WTC11 (cell line): ENCODE data around the gene OSBPL10. TPM values are rescaled to one million over a fixed set of nuclear protein-coding genes. Genes with fewer than 3 reads are reported as not detected.

Experiments used
- ATAC-seq: fragments of 200-7000 bp; cut with Tn5 transposase; 2 replicates; pipeline ENCODE4 v1.10.0; 2021; ENCODE audit warnings: mild to moderate bottlenecking, moderate library complexity
- CTCF ChIA-PET: fragments of 300-600 bp; sonication (Branson Sonifier 250); formaldehyde crosslinking; loops from one replicate; lab custom pipeline; 2021; ENCODE audit warnings: antibody characterized with exemption; lab: Charles Lee
- POLR2A ChIA-PET: fragments of 350-600 bp; sonication (Branson Sonifier 250); formaldehyde crosslinking; loops from one replicate; lab custom pipeline; 2021; ENCODE audit warnings: antibody characterized with exemption; lab: Charles Lee
- DNase-seq: peaks from one replicate; pipeline ENCODE4 v3.0.0; 2021; ENCODE audit warnings: low spot score
- H3K27ac Mint-ChIP-seq: 2 replicates; pipeline ENCODE4 v1.8.0; 2021; ENCODE audit warnings: mixed read lengths
- H3K27me3 Mint-ChIP-seq: 2 replicates; pipeline ENCODE4 v1.8.0; 2021; ENCODE audit warnings: low read depth, mild to moderate bottlenecking, moderate library complexity, mixed read lengths
- H3K36me3 Mint-ChIP-seq: 2 replicates; pipeline ENCODE4 v1.8.0; 2021; ENCODE audit warnings: mixed read lengths
- H3K4me1 Mint-ChIP-seq: 2 replicates; pipeline ENCODE4 v1.8.0; 2022; ENCODE audit warnings: mixed read lengths
- H3K4me3 Mint-ChIP-seq: 2 replicates; pipeline ENCODE4 v1.8.0; 2021; ENCODE audit warnings: mild to moderate bottlenecking, moderate library complexity, mixed read lengths
- H3K9me3 Mint-ChIP-seq: 2 replicates; pipeline ENCODE4 v1.8.0; 2021; ENCODE audit warnings: mixed read lengths
- CBFB ChIP-seq: sonication (generic); formaldehyde crosslinking; IDR thresholded peaks from 2 replicates; pipeline ENCODE4 v1.8.1; 2022; ENCODE audit warnings: mild to moderate bottlenecking, low read depth, missing genetic modification reagents
- CREB1 ChIP-seq: sonication (generic); formaldehyde crosslinking; IDR thresholded peaks from 2 replicates; pipeline ENCODE4 v1.8.0; 2023; ENCODE audit warnings: mild to moderate bottlenecking, missing genetic modification reagents
- HMGA2 ChIP-seq: fragments of 250-450 bp; sonication (Bioruptor Pico); IDR thresholded peaks from 2 replicates; pipeline ENCODE4 v1.4.0; 2021; ENCODE audit warnings: mild to moderate bottlenecking, moderate library complexity
- JAZF1 ChIP-seq: fragments of 250-450 bp; sonication (Bioruptor Pico); IDR thresholded peaks from 2 replicates; pipeline ENCODE4 v1.9.0; 2021; ENCODE audit warnings: moderate library complexity, mild to moderate bottlenecking, inconsistent platforms
- MXD4 ChIP-seq: fragments of 250-450 bp; sonication (Bioruptor Pico); IDR thresholded peaks from 2 replicates; pipeline ENCODE4 v1.8.0; 2021; ENCODE audit warnings: mild to moderate bottlenecking, moderate library complexity, borderline replicate concordance
- NFATC4 ChIP-seq: fragments of 250-450 bp; sonication (Bioruptor Pico); IDR thresholded peaks from 2 replicates; pipeline ENCODE4 v1.9.0; 2021; ENCODE audit warnings: mild to moderate bottlenecking
- NR2C2 ChIP-seq: sonication (generic); formaldehyde crosslinking; IDR thresholded peaks from 2 replicates; pipeline ENCODE4 v1.8.0; 2022; ENCODE audit warnings: mild to moderate bottlenecking, missing genetic modification reagents
- NR3C1 ChIP-seq: sonication (generic); formaldehyde crosslinking; conservative IDR thresholded peaks from 2 replicates; pipeline ENCODE4 v1.8.1; 2023; ENCODE audit warnings: low read depth, mild to moderate bottlenecking, missing genetic modification reagents
- PRRX2 ChIP-seq: fragments of 250-450 bp; sonication (Bioruptor Pico); IDR thresholded peaks from 2 replicates; pipeline ENCODE4 v1.8.0; 2021; ENCODE audit warnings: mild to moderate bottlenecking
- RORB ChIP-seq: fragments of 250-450 bp; sonication (Bioruptor Pico); IDR thresholded peaks from 2 replicates; pipeline ENCODE4 v1.9.0; 2021; ENCODE audit warnings: mild to moderate bottlenecking
- SOX15 ChIP-seq: fragments of 250-450 bp; sonication (Bioruptor Pico); IDR thresholded peaks from 2 replicates; pipeline ENCODE4 v1.9.0; 2021; ENCODE audit warnings: mild to moderate bottlenecking
- TEAD1 ChIP-seq: sonication (generic); formaldehyde crosslinking; IDR thresholded peaks from 2 replicates; pipeline ENCODE4 v1.8.0; 2022; ENCODE audit warnings: mild to moderate bottlenecking, missing genetic modification reagents
- TP53 ChIP-seq: sonication (generic); formaldehyde crosslinking; IDR thresholded peaks from 2 replicates; pipeline ENCODE4 v1.8.1; 2023; ENCODE audit warnings: mild to moderate bottlenecking, missing genetic modification reagents
- ZNF138 ChIP-seq: sonication (generic); formaldehyde crosslinking; conservative IDR thresholded peaks from 2 replicates; pipeline ENCODE4 v1.8.1; 2022; ENCODE audit warnings: mild to moderate bottlenecking, moderate library complexity, missing genetic modification reagents
- ZNF232 ChIP-seq: sonication (generic); formaldehyde crosslinking; IDR thresholded peaks from 2 replicates; pipeline ENCODE4 v1.8.0; 2022; ENCODE audit warnings: mild to moderate bottlenecking, missing genetic modification reagents
- ZNF263 ChIP-seq: sonication (generic); formaldehyde crosslinking; IDR thresholded peaks from 2 replicates; pipeline ENCODE4 v1.8.1; 2022; ENCODE audit warnings: low read depth, mild to moderate bottlenecking, moderate library complexity, missing genetic modification reagents
- ZNF396 ChIP-seq: fragments of 250-450 bp; sonication (Bioruptor Pico); IDR thresholded peaks from 2 replicates; pipeline ENCODE4 v1.8.0; 2021; ENCODE audit warnings: mild to moderate bottlenecking, moderate library complexity, borderline replicate concordance
- ZNF423 ChIP-seq: fragments of 250-450 bp; sonication (Bioruptor Pico); IDR thresholded peaks from 2 replicates; pipeline ENCODE4 v2.1.2; 2022; ENCODE audit warnings: mild to moderate bottlenecking, moderate library complexity
- ZNF671 ChIP-seq: fragments of 250-450 bp; sonication (Bioruptor Pico); IDR thresholded peaks from 2 replicates; pipeline ENCODE4 v1.8.0; 2021; ENCODE audit warnings: mild to moderate bottlenecking
- total RNA-seq: library from RNA; stranded (reverse); gene quantifications from 3 replicates; pipeline ENCODE4 v1.2.3, GENCODE V29; 2021
- TF ChIP-seq, protein P1 (sequence below): fragments of 250-450 bp; sonication (Bioruptor Pico); IDR thresholded peaks from 2 replicates; pipeline ENCODE4 v2.1.2; 2022; ENCODE audit warnings: mild to moderate bottlenecking, moderate library complexity
- TF ChIP-seq, protein P2 (sequence below): fragments of 250-450 bp; sonication (Bioruptor Pico); IDR thresholded peaks from 2 replicates; pipeline ENCODE4 v1.9.0; 2021; ENCODE audit warnings: mild to moderate bottlenecking
- TF ChIP-seq, protein P3 (sequence below): sonication (generic); formaldehyde crosslinking; IDR thresholded peaks from 2 replicates; pipeline ENCODE4 v1.8.1; 2022; ENCODE audit warnings: low read depth, missing genetic modification reagents, borderline replicate concordance
- TF ChIP-seq, protein P4 (sequence below): sonication (generic); formaldehyde crosslinking; IDR thresholded peaks from 2 replicates; pipeline ENCODE4 v1.8.1; 2023; ENCODE audit warnings: mild to moderate bottlenecking, missing genetic modification reagents, moderate library complexity
- TF ChIP-seq, protein P5 (sequence below): sonication (generic); formaldehyde crosslinking; IDR thresholded peaks from 2 replicates; pipeline ENCODE4 v1.8.0; 2022; ENCODE audit warnings: mild to moderate bottlenecking, missing genetic modification reagents
- TF ChIP-seq, protein P6 (sequence below): sonication (generic); formaldehyde crosslinking; IDR thresholded peaks from 2 replicates; pipeline ENCODE4 v1.8.0; 2022; ENCODE audit warnings: mild to moderate bottlenecking, missing genetic modification reagents
- TF ChIP-seq, protein P7 (sequence below): sonication (generic); formaldehyde crosslinking; IDR thresholded peaks from 2 replicates; pipeline ENCODE4 v1.8.0; 2023; ENCODE audit warnings: mild to moderate bottlenecking, missing genetic modification reagents
- TF ChIP-seq, protein P8 (sequence below): sonication (generic); formaldehyde crosslinking; IDR thresholded peaks from 2 replicates; pipeline ENCODE4 v1.8.0; 2022; ENCODE audit warnings: mild to moderate bottlenecking, missing genetic modification reagents

Gene OSBPL10
- total RNA-seq, 1 experiment from 2014 or later, result 84.1 TPM

DNA sequence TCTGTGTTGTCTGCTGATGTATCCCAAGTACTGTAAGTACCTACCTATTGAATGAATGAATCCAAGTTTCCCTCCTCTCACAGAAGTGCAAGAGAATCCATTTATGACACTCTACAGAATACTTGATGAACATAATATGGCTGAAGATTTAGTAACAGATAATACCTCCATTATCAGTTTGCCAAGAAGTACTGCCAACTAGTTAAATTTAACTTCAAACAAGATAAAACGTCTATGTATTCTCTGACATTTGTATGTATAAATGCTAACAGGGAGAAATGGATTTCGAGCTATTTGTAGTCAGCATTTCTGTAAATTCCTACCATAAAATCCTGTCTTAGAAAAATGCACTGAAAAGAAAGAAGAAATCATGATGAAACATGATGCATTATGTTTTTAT, 230.7 kb downstream of the OSBPL10 start:
- H3K4me3 Mint-ChIP-seq, result no peak overlapping the region
- CTCF ChIA-PET, result no interaction called here
- TF ChIP-seq ZNF232 (CRISPR knock-in tag) (no peak), SOX15 (CRISPR knock-in tag) (no peak), ZNF671 (no peak), CREB1 (no peak), CBFB (no peak), JAZF1 (CRISPR knock-in tag) (no peak), HMGA2 (CRISPR knock-in tag) (no peak)
- TF ChIP-seq, protein P1, sequence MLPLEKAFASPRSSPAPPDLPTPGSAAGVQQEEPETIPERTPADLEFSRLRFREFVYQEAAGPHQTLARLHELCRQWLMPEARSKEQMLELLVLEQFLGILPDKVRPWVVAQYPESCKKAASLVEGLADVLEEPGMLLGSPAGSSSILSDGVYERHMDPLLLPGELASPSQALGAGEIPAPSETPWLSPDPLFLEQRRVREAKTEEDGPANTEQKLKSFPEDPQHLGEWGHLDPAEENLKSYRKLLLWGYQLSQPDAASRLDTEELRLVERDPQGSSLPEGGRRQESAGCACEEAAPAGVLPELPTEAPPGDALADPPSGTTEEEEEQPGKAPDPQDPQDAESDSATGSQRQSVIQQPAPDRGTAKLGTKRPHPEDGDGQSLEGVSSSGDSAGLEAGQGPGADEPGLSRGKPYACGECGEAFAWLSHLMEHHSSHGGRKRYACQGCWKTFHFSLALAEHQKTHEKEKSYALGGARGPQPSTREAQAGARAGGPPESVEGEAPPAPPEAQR (CRISPR knock-in tag), result no peak
- TF ChIP-seq, protein P2, sequence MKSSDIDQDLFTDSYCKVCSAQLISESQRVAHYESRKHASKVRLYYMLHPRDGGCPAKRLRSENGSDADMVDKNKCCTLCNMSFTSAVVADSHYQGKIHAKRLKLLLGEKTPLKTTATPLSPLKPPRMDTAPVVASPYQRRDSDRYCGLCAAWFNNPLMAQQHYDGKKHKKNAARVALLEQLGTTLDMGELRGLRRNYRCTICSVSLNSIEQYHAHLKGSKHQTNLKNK (CRISPR knock-in tag), result no peak
- TF ChIP-seq, protein P3, sequence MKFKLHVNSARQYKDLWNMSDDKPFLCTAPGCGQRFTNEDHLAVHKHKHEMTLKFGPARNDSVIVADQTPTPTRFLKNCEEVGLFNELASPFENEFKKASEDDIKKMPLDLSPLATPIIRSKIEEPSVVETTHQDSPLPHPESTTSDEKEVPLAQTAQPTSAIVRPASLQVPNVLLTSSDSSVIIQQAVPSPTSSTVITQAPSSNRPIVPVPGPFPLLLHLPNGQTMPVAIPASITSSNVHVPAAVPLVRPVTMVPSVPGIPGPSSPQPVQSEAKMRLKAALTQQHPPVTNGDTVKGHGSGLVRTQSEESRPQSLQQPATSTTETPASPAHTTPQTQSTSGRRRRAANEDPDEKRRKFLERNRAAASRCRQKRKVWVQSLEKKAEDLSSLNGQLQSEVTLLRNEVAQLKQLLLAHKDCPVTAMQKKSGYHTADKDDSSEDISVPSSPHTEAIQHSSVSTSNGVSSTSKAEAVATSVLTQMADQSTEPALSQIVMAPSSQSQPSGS (CRISPR knock-in tag), result no peak

DNA sequence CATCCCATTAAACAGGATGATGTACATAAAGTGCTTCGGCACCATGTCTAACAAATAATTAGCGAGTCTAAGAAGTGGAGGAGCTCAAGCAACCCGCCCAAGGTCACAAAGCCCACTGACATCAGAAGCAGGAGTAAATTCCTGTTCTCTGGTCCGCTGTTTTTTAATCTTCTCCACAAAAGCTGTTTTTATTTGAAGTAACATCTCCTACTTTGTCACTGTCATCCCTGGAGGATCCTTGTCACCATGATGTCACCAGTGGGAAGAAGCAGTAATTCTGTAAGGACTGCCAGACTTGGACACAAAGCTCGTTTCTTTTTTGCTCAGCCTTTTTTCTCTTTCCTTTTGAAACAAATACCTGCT, 232.1 kb downstream of the OSBPL10 start:
- DNase-seq, result no peak
- ChIA-PET CTCF (interaction anchor here (1.1 kb wide), 1 partner anchor 24 kb away, joined by 3 read pairs; no protein-coding TSS in a partner anchor), POLR2A (no interaction called here)
- Mint-ChIP-seq H3K9me3 (no peaks in the 10 kb centered on the region), H3K27me3 (no peaks in the 10 kb centered on the region), H3K27ac (no peak overlapping the region; the same call in 1 of the 2 replicates), H3K4me3 (no peak overlapping the region), H3K4me1 (peaks cover 18% of the 10 kb centered on the region), H3K36me3 (peaks cover 7% of the 10 kb centered on the region; the same call in 1 of the 2 replicates)
- TF ChIP-seq TEAD1 (CRISPR knock-in tag) (no peak), TP53 (CRISPR knock-in tag) (no peak), ZNF396 (CRISPR knock-in tag) (no peak), ZNF138 (CRISPR knock-in tag) (no peak), PRRX2 (no peak), ZNF263 (CRISPR knock-in tag) (no peak), NR2C2 (CRISPR knock-in tag) (no peak), ZNF423 (CRISPR knock-in tag) (no peak), NR3C1 (CRISPR knock-in tag) (no peak), MXD4 (no peak), NFATC4 (no peak), RORB (CRISPR knock-in tag) (no peak)
- TF ChIP-seq, protein P4, sequence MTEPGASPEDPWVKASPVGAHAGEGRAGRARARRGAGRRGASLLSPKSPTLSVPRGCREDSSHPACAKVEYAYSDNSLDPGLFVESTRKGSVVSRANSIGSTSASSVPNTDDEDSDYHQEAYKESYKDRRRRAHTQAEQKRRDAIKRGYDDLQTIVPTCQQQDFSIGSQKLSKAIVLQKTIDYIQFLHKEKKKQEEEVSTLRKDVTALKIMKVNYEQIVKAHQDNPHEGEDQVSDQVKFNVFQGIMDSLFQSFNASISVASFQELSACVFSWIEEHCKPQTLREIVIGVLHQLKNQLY (CRISPR knock-in tag), result no peak
- TF ChIP-seq, protein P5, sequence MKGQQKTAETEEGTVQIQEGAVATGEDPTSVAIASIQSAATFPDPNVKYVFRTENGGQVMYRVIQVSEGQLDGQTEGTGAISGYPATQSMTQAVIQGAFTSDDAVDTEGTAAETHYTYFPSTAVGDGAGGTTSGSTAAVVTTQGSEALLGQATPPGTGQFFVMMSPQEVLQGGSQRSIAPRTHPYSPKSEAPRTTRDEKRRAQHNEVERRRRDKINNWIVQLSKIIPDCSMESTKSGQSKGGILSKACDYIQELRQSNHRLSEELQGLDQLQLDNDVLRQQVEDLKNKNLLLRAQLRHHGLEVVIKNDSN (CRISPR knock-in tag), result no peak
- TF ChIP-seq, protein P6, sequence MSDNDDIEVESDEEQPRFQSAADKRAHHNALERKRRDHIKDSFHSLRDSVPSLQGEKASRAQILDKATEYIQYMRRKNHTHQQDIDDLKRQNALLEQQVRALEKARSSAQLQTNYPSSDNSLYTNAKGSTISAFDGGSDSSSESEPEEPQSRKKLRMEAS (CRISPR knock-in tag), result no peak
- TF ChIP-seq, protein P7, sequence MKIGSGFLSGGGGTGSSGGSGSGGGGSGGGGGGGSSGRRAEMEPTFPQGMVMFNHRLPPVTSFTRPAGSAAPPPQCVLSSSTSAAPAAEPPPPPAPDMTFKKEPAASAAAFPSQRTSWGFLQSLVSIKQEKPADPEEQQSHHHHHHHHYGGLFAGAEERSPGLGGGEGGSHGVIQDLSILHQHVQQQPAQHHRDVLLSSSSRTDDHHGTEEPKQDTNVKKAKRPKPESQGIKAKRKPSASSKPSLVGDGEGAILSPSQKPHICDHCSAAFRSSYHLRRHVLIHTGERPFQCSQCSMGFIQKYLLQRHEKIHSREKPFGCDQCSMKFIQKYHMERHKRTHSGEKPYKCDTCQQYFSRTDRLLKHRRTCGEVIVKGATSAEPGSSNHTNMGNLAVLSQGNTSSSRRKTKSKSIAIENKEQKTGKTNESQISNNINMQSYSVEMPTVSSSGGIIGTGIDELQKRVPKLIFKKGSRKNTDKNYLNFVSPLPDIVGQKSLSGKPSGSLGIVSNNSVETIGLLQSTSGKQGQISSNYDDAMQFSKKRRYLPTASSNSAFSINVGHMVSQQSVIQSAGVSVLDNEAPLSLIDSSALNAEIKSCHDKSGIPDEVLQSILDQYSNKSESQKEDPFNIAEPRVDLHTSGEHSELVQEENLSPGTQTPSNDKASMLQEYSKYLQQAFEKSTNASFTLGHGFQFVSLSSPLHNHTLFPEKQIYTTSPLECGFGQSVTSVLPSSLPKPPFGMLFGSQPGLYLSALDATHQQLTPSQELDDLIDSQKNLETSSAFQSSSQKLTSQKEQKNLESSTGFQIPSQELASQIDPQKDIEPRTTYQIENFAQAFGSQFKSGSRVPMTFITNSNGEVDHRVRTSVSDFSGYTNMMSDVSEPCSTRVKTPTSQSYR (CRISPR knock-in tag), result no peak
- TF ChIP-seq, protein P8, sequence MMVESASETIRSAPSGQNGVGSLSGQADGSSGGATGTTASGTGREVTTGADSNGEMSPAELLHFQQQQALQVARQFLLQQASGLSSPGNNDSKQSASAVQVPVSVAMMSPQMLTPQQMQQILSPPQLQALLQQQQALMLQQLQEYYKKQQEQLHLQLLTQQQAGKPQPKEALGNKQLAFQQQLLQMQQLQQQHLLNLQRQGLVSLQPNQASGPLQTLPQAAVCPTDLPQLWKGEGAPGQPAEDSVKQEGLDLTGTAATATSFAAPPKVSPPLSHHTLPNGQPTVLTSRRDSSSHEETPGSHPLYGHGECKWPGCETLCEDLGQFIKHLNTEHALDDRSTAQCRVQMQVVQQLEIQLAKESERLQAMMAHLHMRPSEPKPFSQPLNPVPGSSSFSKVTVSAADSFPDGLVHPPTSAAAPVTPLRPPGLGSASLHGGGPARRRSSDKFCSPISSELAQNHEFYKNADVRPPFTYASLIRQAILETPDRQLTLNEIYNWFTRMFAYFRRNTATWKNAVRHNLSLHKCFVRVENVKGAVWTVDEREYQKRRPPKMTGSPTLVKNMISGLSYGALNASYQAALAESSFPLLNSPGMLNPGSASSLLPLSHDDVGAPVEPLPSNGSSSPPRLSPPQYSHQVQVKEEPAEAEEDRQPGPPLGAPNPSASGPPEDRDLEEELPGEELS, result no peak
- no peak for ATAC-seq

More for the DNA sequence above, 230.7 kb downstream of the OSBPL10 start:
- H3K27me3 Mint-ChIP-seq, result no peaks in the 10 kb centered on the region
- H3K36me3 Mint-ChIP-seq, result peaks cover 8% of the 10 kb centered on the region; the same call in 1 of the 2 replicates
- H3K27ac Mint-ChIP-seq, result no peak overlapping the region
- no peaks in the 10 kb centered on the region for H3K9me3 Mint-ChIP-seq
- ATAC-seq, result no peak
- POLR2A ChIA-PET, result no interaction called here
- no peak for DNase-seq
- peaks cover 19% of the 10 kb centered on the region for H3K4me1 Mint-ChIP-seq
